Chondrocyte (in vitro differentiated cells): ENCODE measurements around the gene ITPRID2. TPM values are rescaled to one million over a fixed set of nuclear protein-coding genes. Genes with fewer than 3 reads are reported as not detected.
A peak's percentile ranks its signal among the peaks of the same experiment; 100 is the strongest.

Experiments used
- DNase-seq: peaks from one replicate; pipeline ENCODE4 v3.0.0; 2021; ENCODE audit warnings: mixed read lengths, low spot score
- H3K27ac Mint-ChIP-seq: one replicate; pipeline ENCODE4 v1.8.0; 2021; ENCODE audit warnings: mild to moderate bottlenecking, moderate library complexity, mixed read lengths; ENCODE audit not compliant: unreplicated experiment
- H3K27me3 Mint-ChIP-seq: 2 replicates; pipeline ENCODE4 v1.8.0; 2021; ENCODE audit warnings: low read depth, mixed read lengths
- H3K36me3 Mint-ChIP-seq: 2 replicates; pipeline ENCODE4 v1.8.0; 2021; ENCODE audit warnings: low read depth, mixed read lengths
- H3K4me1 Mint-ChIP-seq: 2 replicates; pipeline ENCODE4 v1.8.0; 2021; ENCODE audit warnings: low read depth, mild to moderate bottlenecking, mixed read lengths
- H3K4me3 Mint-ChIP-seq: one replicate; pipeline ENCODE4 v1.8.0; 2021; ENCODE audit warnings: mild to moderate bottlenecking, moderate library complexity, mixed read lengths; ENCODE audit not compliant: unreplicated experiment
- H3K9me3 Mint-ChIP-seq: 2 replicates; pipeline ENCODE4 v1.8.0; 2021; ENCODE audit warnings: low read depth, mixed read lengths
- long read RNA-seq: library from polyadenylated mRNA; stranded (forward); transcript quantifications from one replicate; pipeline ENCODE4 v2.0.0, GENCODE V29; 2021
- total RNA-seq: library from RNA; stranded (reverse); gene quantifications from 3 replicates; pipeline ENCODE4 v1.2.1, GENCODE V29; 2021
- TF ChIP-seq, protein P1 (sequence below): fragments of 200-600 bp; sonication (generic); IDR thresholded peaks from 2 replicates; pipeline ENCODE4 v1.5.0; 2021; ENCODE audit warnings: antibody characterized with exemption, mild to moderate bottlenecking, moderate library complexity

ITPRID2 gene
- total RNA-seq = 64.6 to 75.0 TPM (median 69.0 TPM) in 3 replicates
- long read RNA-seq, full-length matches to known transcripts = 51 of 68 reads
- long read RNA-seq, partial matches to known transcripts = 5 of 68 reads
- long read RNA-seq, other reads (novel, unspliced or antisense) = 12 of 68 reads

DNA sequence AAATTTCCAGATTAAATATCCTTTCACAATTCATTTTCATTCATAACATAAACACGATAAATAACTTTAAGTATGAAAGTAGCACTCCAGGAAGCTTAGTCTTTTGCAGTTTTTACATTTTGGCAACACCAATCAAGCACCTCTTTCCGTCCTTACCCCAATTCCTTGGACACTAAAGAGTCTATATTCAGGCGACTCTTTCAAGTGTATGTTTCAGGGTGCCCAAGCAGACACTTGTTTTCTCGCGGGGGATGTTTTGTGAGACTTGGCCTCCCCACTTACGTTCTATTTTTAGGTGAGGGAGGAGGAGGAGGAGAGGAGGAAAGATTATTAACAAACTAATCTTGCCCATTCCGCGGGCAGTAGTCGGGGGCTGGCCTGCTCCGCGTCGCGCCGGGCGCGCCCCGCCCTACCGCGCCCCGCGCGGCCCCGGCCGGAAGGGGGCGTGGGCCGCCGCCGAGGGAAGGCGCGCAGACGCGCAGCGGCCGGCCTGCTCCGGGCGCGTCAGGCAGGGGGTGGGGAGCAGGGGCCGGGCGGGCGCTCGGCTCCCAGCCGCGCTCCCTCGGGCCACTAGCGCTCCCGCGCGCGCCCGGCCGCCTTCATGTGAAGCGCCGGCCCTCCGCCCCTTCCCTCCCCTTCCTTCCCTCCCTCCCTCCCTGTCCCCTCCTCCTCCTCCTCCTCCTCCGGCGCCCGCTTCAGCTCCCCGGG, at the start of gene ITPRID2:
TSS of gene ITPRID2 (plus strand) at position 473 of the 708 bp plus-strand sequence. CDS start 337 bp downstream, outside the sequence.
- Mint-ChIP-seq H3K27ac (peak within 1 kb of the TSS; percentile 96), H3K4me3 (peak within 1 kb of the TSS; percentile 99), H3K27me3 (no peaks in the 10 kb centered on the region), H3K4me1 (peaks cover 36% of the 10 kb centered on the region), H3K36me3 (peaks cover 2% of the 10 kb centered on the region), H3K9me3 (no peaks in the 10 kb centered on the region)
- DNase-seq = peak; percentile 83
- TF ChIP-seq, protein P1, sequence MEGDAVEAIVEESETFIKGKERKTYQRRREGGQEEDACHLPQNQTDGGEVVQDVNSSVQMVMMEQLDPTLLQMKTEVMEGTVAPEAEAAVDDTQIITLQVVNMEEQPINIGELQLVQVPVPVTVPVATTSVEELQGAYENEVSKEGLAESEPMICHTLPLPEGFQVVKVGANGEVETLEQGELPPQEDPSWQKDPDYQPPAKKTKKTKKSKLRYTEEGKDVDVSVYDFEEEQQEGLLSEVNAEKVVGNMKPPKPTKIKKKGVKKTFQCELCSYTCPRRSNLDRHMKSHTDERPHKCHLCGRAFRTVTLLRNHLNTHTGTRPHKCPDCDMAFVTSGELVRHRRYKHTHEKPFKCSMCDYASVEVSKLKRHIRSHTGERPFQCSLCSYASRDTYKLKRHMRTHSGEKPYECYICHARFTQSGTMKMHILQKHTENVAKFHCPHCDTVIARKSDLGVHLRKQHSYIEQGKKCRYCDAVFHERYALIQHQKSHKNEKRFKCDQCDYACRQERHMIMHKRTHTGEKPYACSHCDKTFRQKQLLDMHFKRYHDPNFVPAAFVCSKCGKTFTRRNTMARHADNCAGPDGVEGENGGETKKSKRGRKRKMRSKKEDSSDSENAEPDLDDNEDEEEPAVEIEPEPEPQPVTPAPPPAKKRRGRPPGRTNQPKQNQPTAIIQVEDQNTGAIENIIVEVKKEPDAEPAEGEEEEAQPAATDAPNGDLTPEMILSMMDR = peak; percentile 48

DNA sequence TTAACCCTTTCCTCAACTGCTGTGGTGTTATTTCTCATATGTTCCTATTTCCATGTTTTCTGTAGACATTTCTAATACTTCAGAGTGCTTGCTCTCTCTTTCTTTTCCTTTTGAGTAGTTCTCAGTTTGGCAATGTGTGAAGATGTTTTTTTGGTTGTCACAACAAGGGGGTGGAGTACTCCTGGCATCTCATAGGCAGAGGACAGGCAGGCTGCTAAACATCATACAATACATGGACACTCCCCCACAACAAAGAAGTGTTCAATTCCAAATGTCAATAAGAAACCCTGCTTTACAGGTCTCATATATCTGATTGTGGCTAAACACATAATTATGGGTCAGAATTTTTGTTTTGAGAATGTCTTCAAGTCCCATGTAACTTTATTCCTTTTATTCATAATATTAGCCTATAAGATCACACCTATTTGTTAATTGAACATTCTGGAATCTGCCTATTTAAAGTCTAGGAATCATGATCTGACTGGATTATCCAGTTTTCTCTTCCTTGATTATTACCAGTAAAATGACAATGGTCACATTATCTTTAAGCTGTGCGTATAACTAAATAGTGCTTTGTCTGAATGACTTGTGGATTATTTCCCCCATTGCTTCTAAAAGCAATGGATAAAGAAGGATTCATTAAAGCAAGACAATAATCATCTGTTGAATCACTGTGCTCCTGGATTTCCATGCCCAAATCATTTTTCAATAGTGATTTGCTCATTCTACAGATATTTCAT, 46.8 kb upstream of the ITPRID2 start:
- TF ChIP-seq, protein P1 = no peak
- H3K27ac Mint-ChIP-seq = no peak overlapping the region
- no peaks in the 10 kb centered on the region for H3K27me3 Mint-ChIP-seq
- H3K4me1 Mint-ChIP-seq = peaks cover 15% of the 10 kb centered on the region
- no peaks in the 10 kb centered on the region for H3K9me3 Mint-ChIP-seq
- no peaks in the 10 kb centered on the region for H3K36me3 Mint-ChIP-seq
- no peak overlapping the region for H3K4me3 Mint-ChIP-seq
- no peak for DNase-seq

DNA sequence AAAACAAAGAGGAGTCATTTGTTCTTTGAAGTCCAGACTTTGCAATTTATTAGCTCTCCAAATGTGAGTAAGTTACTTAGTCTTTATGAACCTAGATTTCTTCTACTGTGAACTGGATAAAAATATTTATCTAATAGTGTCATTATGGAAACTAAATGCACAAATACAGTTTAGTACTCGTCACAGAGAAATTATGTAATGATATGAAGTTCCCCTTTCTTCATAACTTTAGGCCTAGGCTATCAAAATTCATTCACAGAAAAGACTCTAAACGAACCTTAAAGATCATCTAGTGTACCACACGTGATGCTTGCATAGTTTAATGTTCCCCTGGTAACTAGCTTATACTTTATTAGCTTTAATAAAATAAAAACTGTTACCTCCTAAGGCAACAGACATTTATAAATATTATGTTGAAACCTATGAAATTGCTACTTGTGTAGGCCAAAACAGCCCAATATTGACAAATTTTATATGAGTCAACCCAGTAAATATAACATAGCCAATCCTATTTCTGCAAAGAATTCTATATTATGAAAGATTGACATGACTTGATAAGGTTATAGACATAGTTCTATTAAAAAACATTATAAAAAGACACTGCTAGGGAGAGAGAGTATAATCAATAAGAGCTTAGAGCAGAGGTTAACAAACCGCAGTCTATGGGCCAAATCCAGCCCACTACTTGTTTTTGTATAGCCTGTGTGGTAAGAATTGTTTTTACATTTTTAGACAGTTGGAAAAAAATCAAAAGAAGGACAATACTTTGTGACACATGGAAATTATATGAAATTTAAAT, 44.9 kb upstream of the ITPRID2 start:
- H3K36me3 Mint-ChIP-seq = no peaks in the 10 kb centered on the region
- DNase-seq = no peak
- H3K27me3 Mint-ChIP-seq = no peaks in the 10 kb centered on the region
- H3K27ac Mint-ChIP-seq = no peak overlapping the region
- no peak overlapping the region for H3K4me3 Mint-ChIP-seq
- no peaks in the 10 kb centered on the region for H3K9me3 Mint-ChIP-seq
- peaks cover 25% of the 10 kb centered on the region for H3K4me1 Mint-ChIP-seq
- TF ChIP-seq, protein P1 = no peak

DNA sequence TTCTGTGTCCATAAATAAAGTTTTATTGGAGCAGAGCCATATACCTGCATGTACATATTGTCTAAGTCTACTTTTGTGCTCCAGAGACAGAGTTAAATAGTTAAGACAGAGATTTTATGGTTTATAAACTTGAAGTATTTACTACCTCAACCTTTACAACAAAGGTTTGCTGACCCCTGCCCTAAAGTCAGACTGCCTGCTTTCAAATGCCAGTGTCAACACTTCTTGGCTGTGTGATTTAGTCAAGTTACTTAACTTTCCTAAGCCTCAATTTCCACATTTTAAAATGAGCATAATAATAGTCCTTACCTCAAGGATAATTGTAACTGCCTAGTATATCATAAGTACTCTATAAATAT, 44.4 kb upstream of the ITPRID2 start:
- H3K4me3 Mint-ChIP-seq = no peak overlapping the region
- no peak for DNase-seq
- H3K4me1 Mint-ChIP-seq = peaks cover 25% of the 10 kb centered on the region
- no peak overlapping the region for H3K27ac Mint-ChIP-seq
- TF ChIP-seq, protein P1 = no peak
- H3K9me3 Mint-ChIP-seq = no peaks in the 10 kb centered on the region
- no peaks in the 10 kb centered on the region for H3K27me3 Mint-ChIP-seq
- H3K36me3 Mint-ChIP-seq = no peaks in the 10 kb centered on the region

DNA sequence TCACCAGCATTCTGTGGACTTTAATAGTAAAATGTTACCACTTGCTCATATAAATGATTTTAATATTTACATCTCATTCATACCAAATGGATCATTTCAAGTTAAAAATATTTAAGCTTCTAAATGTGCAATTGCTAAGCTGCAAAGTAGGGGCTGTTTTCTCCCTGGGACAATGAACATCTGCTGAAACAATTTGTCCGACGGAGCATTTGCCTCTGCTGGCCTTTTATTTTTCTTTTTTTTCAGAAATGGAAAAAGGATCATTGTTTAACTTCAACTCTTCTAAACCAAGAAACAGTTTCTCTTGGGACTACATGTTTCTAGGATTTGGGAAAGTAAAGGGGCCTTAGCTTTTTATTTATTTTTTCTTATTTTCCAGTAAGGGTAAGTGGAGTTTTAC, 43.8 kb upstream of the ITPRID2 start:
- Mint-ChIP-seq H3K9me3 (no peaks in the 10 kb centered on the region), H3K36me3 (no peaks in the 10 kb centered on the region), H3K4me1 (peaks cover 25% of the 10 kb centered on the region), H3K27me3 (no peaks in the 10 kb centered on the region), H3K4me3 (no peak overlapping the region), H3K27ac (no peak overlapping the region)
- TF ChIP-seq, protein P1 = no peak
- DNase-seq = no peak
